Measurements from ENCODE around the gene DDHD1.

DNA sequence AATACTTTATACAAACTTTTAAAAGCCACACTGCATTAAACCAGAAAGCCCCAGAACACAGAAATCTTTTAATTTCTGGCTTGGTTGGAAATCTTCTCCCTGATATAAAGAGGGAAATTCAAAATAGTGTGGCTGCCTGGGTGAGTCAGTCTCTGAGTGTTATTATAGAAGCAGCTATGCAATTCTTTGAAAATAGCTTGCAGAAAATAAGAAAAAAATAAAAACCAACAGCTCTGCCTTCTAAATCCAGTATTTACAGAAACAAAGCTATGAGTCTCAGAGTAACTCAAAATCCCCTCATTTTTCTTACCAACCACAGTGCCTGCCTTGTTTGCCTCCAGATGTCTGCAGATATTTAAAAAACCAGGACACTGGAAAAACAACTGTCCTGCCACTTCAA lies 133.7 kb downstream of the DDHD1 start:
- no peak for TF ChIP-seq POLR2A (IDR thresholded peaks at IDR 0.05)
- TF ChIP-seq, protein P1, sequence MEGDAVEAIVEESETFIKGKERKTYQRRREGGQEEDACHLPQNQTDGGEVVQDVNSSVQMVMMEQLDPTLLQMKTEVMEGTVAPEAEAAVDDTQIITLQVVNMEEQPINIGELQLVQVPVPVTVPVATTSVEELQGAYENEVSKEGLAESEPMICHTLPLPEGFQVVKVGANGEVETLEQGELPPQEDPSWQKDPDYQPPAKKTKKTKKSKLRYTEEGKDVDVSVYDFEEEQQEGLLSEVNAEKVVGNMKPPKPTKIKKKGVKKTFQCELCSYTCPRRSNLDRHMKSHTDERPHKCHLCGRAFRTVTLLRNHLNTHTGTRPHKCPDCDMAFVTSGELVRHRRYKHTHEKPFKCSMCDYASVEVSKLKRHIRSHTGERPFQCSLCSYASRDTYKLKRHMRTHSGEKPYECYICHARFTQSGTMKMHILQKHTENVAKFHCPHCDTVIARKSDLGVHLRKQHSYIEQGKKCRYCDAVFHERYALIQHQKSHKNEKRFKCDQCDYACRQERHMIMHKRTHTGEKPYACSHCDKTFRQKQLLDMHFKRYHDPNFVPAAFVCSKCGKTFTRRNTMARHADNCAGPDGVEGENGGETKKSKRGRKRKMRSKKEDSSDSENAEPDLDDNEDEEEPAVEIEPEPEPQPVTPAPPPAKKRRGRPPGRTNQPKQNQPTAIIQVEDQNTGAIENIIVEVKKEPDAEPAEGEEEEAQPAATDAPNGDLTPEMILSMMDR (IDR thresholded peaks at IDR 0.05): no peak

Data from esophagus squamous epithelium (tissue), 4 donors.